Measurements from ENCODE around the gene ST6GAL1. TPM values are rescaled to one million over a fixed set of nuclear protein-coding genes. Genes with fewer than 3 reads are reported as not detected.
A peak's percentile ranks its signal among the peaks of the same experiment; 100 is the strongest.

ST6GAL1 gene
- total and polyA plus RNA-seq, 2 of the 13 experiments (the other 11 are each of a cell fraction or from before 2014, with no cell fraction given), result 79.9 to 164 TPM

DNA sequence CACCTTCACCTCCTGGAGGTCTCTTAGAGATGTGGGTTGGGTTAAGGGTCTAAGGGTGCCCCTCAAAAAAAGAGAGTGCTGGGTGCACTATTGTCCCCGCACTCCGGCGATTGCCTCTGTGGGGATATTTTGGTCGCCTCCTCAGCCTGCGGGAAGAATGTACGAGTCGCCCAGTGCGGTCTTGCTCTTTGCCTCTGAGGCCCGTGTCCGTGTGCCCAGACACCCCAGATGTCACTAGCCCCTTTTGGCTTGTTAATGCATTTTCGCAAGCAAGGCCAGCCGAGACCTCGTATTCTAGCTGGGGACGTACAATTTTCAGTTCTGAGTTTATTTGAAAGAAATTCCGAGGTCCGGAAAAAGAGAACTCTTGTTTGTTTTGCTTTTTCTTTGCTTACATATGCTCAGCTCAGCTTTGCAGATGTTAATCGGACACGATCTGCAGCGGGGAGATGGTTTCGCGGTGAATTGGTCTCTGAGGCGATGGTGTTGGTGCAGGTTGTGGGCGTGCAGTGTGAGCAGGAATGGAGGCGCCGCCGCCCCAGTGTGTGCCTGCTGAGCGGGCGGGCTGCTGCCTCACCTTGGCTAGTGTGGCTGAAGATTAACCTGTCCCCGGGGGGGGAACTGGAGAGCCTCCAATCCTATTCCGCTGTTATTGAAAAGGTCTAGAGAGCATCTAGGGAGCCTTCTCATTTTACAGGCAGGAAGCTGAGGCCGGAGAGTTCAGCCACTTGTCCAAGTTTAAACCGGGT is 1.4 kb downstream of the ST6GAL1 start (continued):
- TF ChIP-seq ZSCAN29 (CRISPR knock-in tag; conservative IDR thresholded peaks at IDR 0.05) (peak; percentile 81), SALL1 (CRISPR knock-in tag; IDR thresholded peaks at IDR 0.05) (peak; percentile 86), ZBTB7B (CRISPR knock-in tag; IDR thresholded peaks at IDR 0.05) (peak; percentile 41; the same call in 1 of the 2 replicates), ZNF891 (CRISPR knock-in tag; IDR thresholded peaks at IDR 0.05) (no peak), DMAP1 (CRISPR knock-in tag; IDR thresholded peaks at IDR 0.05) (peak; percentile 54), SMAD1 (CRISPR knock-in tag; IDR thresholded peaks at IDR 0.05; ENCODE audit: borderline replicate concordance, low read depth) (no peak), ZNF775 (CRISPR knock-in tag; IDR thresholded peaks at IDR 0.05; ENCODE audit: borderline replicate concordance) (no peak), ZNF772 (CRISPR knock-in tag; IDR thresholded peaks at IDR 0.05) (0 out of 2 replicates have a peak, but pooled peaks have one; percentile 16), ZMYM3 (CRISPR knock-in tag; IDR thresholded peaks at IDR 0.05) (peak; percentile 64; the same call in 1 of the 2 replicates), NR2F6 (IDR thresholded peaks at IDR 0.05) (no peak), NR2F6 (CRISPR knock-in tag; IDR thresholded peaks at IDR 0.05) (peak; percentile 49; the same call in 1 of the 2 replicates), ZNF180 (CRISPR knock-in tag; IDR thresholded peaks at IDR 0.05; ENCODE audit: borderline replicate concordance, low read depth) (no peak), NFRKB (IDR thresholded peaks at IDR 0.05) (no peak), MIXL1 (CRISPR knock-in tag; IDR thresholded peaks at IDR 0.05) (0 out of 2 replicates have a peak, but pooled peaks have one; percentile 13)
- TF ChIP-seq, protein P1, sequence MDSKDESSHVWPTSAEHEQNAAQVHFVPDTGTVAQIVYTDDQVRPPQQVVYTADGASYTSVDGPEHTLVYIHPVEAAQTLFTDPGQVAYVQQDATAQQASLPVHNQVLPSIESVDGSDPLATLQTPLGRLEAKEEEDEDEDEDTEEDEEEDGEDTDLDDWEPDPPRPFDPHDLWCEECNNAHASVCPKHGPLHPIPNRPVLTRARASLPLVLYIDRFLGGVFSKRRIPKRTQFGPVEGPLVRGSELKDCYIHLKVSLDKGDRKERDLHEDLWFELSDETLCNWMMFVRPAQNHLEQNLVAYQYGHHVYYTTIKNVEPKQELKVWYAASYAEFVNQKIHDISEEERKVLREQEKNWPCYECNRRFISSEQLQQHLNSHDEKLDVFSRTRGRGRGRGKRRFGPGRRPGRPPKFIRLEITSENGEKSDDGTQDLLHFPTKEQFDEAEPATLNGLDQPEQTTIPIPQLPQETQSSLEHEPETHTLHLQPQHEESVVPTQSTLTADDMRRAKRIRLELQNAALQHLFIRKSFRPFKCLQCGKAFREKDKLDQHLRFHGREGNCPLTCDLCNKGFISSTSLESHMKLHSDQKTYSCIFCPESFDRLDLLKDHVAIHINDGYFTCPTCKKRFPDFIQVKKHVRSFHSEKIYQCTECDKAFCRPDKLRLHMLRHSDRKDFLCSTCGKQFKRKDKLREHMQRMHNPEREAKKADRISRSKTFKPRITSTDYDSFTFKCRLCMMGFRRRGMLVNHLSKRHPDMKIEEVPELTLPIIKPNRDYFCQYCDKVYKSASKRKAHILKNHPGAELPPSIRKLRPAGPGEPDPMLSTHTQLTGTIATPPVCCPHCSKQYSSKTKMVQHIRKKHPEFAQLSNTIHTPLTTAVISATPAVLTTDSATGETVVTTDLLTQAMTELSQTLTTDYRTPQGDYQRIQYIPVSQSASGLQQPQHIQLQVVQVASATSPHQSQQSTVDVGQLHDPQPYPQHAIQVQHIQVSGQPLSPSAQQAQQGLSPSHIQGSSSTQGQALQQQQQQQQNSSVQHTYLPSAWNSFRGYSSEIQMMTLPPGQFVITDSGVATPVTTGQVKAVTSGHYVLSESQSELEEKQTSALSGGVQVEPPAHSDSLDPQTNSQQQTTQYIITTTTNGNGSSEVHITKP (CRISPR knock-in tag; IDR thresholded peaks at IDR 0.05; ENCODE audit: low read depth), result peak; percentile 28; the same call in 1 of the 2 replicates
- TF ChIP-seq, protein P2, sequence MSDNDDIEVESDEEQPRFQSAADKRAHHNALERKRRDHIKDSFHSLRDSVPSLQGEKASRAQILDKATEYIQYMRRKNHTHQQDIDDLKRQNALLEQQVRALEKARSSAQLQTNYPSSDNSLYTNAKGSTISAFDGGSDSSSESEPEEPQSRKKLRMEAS (IDR thresholded peaks at IDR 0.05), result peak; percentile 63
- TF ChIP-seq, protein P3, sequence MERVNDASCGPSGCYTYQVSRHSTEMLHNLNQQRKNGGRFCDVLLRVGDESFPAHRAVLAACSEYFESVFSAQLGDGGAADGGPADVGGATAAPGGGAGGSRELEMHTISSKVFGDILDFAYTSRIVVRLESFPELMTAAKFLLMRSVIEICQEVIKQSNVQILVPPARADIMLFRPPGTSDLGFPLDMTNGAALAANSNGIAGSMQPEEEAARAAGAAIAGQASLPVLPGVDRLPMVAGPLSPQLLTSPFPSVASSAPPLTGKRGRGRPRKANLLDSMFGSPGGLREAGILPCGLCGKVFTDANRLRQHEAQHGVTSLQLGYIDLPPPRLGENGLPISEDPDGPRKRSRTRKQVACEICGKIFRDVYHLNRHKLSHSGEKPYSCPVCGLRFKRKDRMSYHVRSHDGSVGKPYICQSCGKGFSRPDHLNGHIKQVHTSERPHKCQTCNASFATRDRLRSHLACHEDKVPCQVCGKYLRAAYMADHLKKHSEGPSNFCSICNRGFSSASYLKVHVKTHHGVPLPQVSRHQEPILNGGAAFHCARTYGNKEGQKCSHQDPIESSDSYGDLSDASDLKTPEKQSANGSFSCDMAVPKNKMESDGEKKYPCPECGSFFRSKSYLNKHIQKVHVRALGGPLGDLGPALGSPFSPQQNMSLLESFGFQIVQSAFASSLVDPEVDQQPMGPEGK (CRISPR knock-in tag; IDR thresholded peaks at IDR 0.05), result peak; percentile 81
- TF ChIP-seq, protein P4, sequence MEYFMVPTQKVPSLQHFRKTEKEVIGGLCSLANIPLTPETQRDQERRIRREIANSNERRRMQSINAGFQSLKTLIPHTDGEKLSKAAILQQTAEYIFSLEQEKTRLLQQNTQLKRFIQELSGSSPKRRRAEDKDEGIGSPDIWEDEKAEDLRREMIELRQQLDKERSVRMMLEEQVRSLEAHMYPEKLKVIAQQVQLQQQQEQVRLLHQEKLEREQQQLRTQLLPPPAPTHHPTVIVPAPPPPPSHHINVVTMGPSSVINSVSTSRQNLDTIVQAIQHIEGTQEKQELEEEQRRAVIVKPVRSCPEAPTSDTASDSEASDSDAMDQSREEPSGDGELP (IDR thresholded peaks at IDR 0.05; ENCODE audit: borderline replicate concordance, low read depth), result peak; percentile 41; the same call in 1 of the 2 replicates
- TF ChIP-seq, protein P5, sequence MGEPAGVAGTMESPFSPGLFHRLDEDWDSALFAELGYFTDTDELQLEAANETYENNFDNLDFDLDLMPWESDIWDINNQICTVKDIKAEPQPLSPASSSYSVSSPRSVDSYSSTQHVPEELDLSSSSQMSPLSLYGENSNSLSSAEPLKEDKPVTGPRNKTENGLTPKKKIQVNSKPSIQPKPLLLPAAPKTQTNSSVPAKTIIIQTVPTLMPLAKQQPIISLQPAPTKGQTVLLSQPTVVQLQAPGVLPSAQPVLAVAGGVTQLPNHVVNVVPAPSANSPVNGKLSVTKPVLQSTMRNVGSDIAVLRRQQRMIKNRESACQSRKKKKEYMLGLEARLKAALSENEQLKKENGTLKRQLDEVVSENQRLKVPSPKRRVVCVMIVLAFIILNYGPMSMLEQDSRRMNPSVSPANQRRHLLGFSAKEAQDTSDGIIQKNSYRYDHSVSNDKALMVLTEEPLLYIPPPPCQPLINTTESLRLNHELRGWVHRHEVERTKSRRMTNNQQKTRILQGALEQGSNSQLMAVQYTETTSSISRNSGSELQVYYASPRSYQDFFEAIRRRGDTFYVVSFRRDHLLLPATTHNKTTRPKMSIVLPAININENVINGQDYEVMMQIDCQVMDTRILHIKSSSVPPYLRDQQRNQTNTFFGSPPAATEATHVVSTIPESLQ (CRISPR knock-in tag; conservative IDR thresholded peaks at IDR 0.05), result 0 out of 2 replicates have a peak, but pooled peaks have one; percentile 34
- TF ChIP-seq, protein P6, sequence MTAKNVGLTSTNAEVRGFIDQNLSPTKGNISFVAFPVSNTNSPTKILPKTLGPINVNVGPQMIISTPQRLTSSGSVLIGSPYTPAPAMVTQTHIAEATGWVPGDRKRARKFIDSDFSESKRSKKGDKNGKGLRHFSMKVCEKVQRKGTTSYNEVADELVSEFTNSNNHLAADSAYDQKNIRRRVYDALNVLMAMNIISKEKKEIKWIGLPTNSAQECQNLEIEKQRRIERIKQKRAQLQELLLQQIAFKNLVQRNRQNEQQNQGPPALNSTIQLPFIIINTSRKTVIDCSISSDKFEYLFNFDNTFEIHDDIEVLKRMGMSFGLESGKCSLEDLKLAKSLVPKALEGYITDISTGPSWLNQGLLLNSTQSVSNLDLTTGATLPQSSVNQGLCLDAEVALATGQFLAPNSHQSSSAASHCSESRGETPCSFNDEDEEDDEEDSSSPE (CRISPR knock-in tag; IDR thresholded peaks at IDR 0.05), result peak; percentile 64; the same call in 1 of the 2 replicates

Data from HepG2 (cell line).